Fibroblast of skin of left quadriceps (primary cell): ENCODE measurements around the gene C1orf174.
A peak's percentile ranks its signal among the peaks of the same experiment; 100 is the strongest.

ENCODE experiments used
- DNase-seq, 2 experiments: peaks; one replicate each; pipeline ENCODE4 v3.0.0-alpha.2; 2013; ENCODE audit warnings: low read depth in 2 of 2

C1orf174 gene

GRCh38 chr1:3910049-3910731 lies 10.1 kb upstream of the C1orf174 start:
- DNase-seq, result no peak

- no peak for DNase-seq
Observed at GRCh38 chr1:3909615-3910014, 9.5 kb upstream of the C1orf174 start.

GRCh38 chr1:3908886-3909517 lies 8.9 kb upstream of the C1orf174 start:
- DNase-seq, result no peak

- DNase-seq, result no peak
Observed at GRCh38 chr1:3907621-3908165, 7.6 kb upstream of the C1orf174 start.

- no peak for DNase-seq
Observed at GRCh38 chr1:3907031-3907534, 7.0 kb upstream of the C1orf174 start.

- DNase-seq, result no peak
Observed at GRCh38 chr1:3906672-3907020, 6.6 kb upstream of the C1orf174 start.

GRCh38 chr1:3905953-3906671 lies 6.0 kb upstream of the C1orf174 start:
- DNase-seq, result no peak

- DNase-seq, result no peak
Observed at GRCh38 chr1:3905266-3905952, 5.3 kb upstream of the C1orf174 start.

GRCh38 chr1:3904843-3905185 lies 4.7 kb upstream of the C1orf174 start:
- no peak for DNase-seq

GRCh38 chr1:3904006-3904842 lies 4.2 kb upstream of the C1orf174 start:
- DNase-seq, result no peak

- no peak for DNase-seq
Observed at GRCh38 chr1:3903141-3904005, 3.3 kb upstream of the C1orf174 start.

- DNase-seq, result no peak
Observed at GRCh38 chr1:3902571-3903091, 2.6 kb upstream of the C1orf174 start.

- DNase-seq, result no peak
Observed at GRCh38 chr1:3902111-3902511, 2.0 kb upstream of the C1orf174 start.

GRCh38 chr1:3900969-3901529 lies 977 bp upstream of the C1orf174 start:
- peak; percentile 90 to 92 for DNase-seq

- DNase-seq, result no peak
Observed at GRCh38 chr1:3899754-3900149, 320 bp downstream of the C1orf174 start.

- DNase-seq, result no peak
Observed at GRCh38 chr1:3898994-3899753, 898 bp downstream of the C1orf174 start.

GRCh38 chr1:3898475-3898735 lies 1.7 kb downstream of the C1orf174 start:
- DNase-seq, result no peak

- no peak for DNase-seq
Observed at GRCh38 chr1:3896396-3897000, 3.6 kb downstream of the C1orf174 start.

- no peak for DNase-seq
Observed at GRCh38 chr1:3895951-3896325, 4.1 kb downstream of the C1orf174 start.
